Measurements from ENCODE around the gene BZW2. TPM values are rescaled to one million over a fixed set of nuclear protein-coding genes. Genes with fewer than 3 reads are reported as not detected.

The BZW2 gene
- total RNA-seq, 4 donors from 2014 or later: 16.1 to 135 (median 70.9) TPM

- Histone ChIP-seq H3K4me3 (no peak overlapping the region), H3K9me3 (no peaks in the 10 kb centered on the region), H3K36me3 (no peaks in the 10 kb centered on the region), H3K27me3 (no peaks in the 10 kb centered on the region), H3K4me1 (peaks cover 0 to 47% (median 30%) of the 10 kb centered on the region in 4 donors), H3K27ac (no peak overlapping the region)
- TF ChIP-seq POLR2AphosphoS5 (IDR thresholded peaks at IDR 0.05) (no peak), CTCF (IDR thresholded peaks at IDR 0.05) (no peak), POLR2A (IDR thresholded peaks at IDR 0.05) (no peak), EP300 (IDR thresholded peaks at IDR 0.05; ENCODE audit: low read depth) (no peak)
- intact Hi-C loops (cut with DNase I; ENCODE audit: low total_unique reads) (no loop called here), in situ Hi-C loops (cut with MboI; ENCODE audit: low pct_ligation_motif_present in 1 of 4, low pct_unique_long_range_greater_than_20kb in 1 of 4, low sequenced_read_pairs in 3 of 4) (no loop called here)
- 89 to 90% methylated on average over 1 of the region's 1 CpG for WGBS, 2 donors (ENCODE audit: low coverage in 1 of 2)
- DNase-seq: no peak
These were observed 3.2 kb downstream of the BZW2 start for GRCh38 chr7:16649196-16649595.

- Histone ChIP-seq H3K4me1 (peaks cover 0 to 44% (median 25%) of the 10 kb centered on the region in 4 donors), H3K27ac (no peak overlapping the region), H3K36me3 (no peaks in the 10 kb centered on the region), H3K27me3 (no peaks in the 10 kb centered on the region), H3K4me3 (no peak overlapping the region), H3K9me3 (no peaks in the 10 kb centered on the region)
- in situ Hi-C loops (cut with MboI; ENCODE audit: low pct_ligation_motif_present in 1 of 4, low pct_unique_long_range_greater_than_20kb in 1 of 4, low sequenced_read_pairs in 3 of 4): no loop called here
- intact Hi-C loops (cut with DNase I; ENCODE audit: low total_unique reads): no loop called here
- TF ChIP-seq POLR2AphosphoS5 (IDR thresholded peaks at IDR 0.05) (no peak), POLR2A (IDR thresholded peaks at IDR 0.05) (no peak), CTCF (IDR thresholded peaks at IDR 0.05) (no peak), EP300 (IDR thresholded peaks at IDR 0.05; ENCODE audit: low read depth) (no peak)
- 63 to 96% methylated on average over 2 of the region's 2 CpGs for WGBS, 2 donors (ENCODE audit: low coverage in 1 of 2)
- DNase-seq: no peak
These were observed 4.3 kb downstream of the BZW2 start for GRCh38 chr7:16650266-16650665.

- in situ Hi-C loops (cut with MboI; ENCODE audit: low pct_ligation_motif_present in 1 of 4, low pct_unique_long_range_greater_than_20kb in 1 of 4, low sequenced_read_pairs in 3 of 4): no loop called here
- Histone ChIP-seq H3K9me3 (no peaks in the 10 kb centered on the region), H3K4me1 (peaks cover 0 to 44% (median 24%) of the 10 kb centered on the region in 4 donors), H3K36me3 (no peaks in the 10 kb centered on the region), H3K4me3 (no peak overlapping the region), H3K27ac (no peak overlapping the region), H3K27me3 (no peaks in the 10 kb centered on the region)
- intact Hi-C loops (cut with DNase I; ENCODE audit: low total_unique reads): no loop called here
- DNase-seq: no peak
- TF ChIP-seq EP300 (IDR thresholded peaks at IDR 0.05; ENCODE audit: low read depth): no peak
- TF ChIP-seq POLR2A (IDR thresholded peaks at IDR 0.05): no peak
- no peak for TF ChIP-seq POLR2AphosphoS5 (IDR thresholded peaks at IDR 0.05)
- TF ChIP-seq CTCF (IDR thresholded peaks at IDR 0.05): no peak
- 70 to 79% methylated on average over 9 of the region's 9 CpGs for WGBS, 2 donors (ENCODE audit: low coverage in 1 of 2)
These were observed 5.6 kb downstream of the BZW2 start for GRCh38 chr7:16651396-16652239.

GRCh38 chr7:16652240-16652583 is 6.2 kb downstream of the BZW2 start:
- no peaks in the 10 kb centered on the region for H3K36me3 ChIP-seq
- TF ChIP-seq POLR2AphosphoS5 (IDR thresholded peaks at IDR 0.05) (no peak), EP300 (IDR thresholded peaks at IDR 0.05; ENCODE audit: low read depth) (no peak), POLR2A (IDR thresholded peaks at IDR 0.05) (no peak)
- H3K27ac ChIP-seq: no peak overlapping the region
- intact Hi-C loops (cut with DNase I; ENCODE audit: low total_unique reads): no loop called here
- DNase-seq: no peak
- in situ Hi-C loops (cut with MboI; ENCODE audit: low pct_ligation_motif_present in 1 of 4, low pct_unique_long_range_greater_than_20kb in 1 of 4, low sequenced_read_pairs in 3 of 4): no loop called here
- no peaks in the 10 kb centered on the region for H3K27me3 ChIP-seq
- H3K4me3 ChIP-seq: no peak overlapping the region
- 85 to 92% methylated on average over 5 to 7 of the region's 7 CpGs for WGBS, 2 donors (ENCODE audit: low coverage in 1 of 2)
- H3K4me1 ChIP-seq: peaks cover 0 to 40% (median 19%) of the 10 kb centered on the region in 4 donors
- H3K9me3 ChIP-seq: no peaks in the 10 kb centered on the region

Data from transverse colon (tissue), 4 donors.